IMR-90 (cell line): ENCODE results near the gene TRMT1. TPM values are rescaled to one million over a fixed set of nuclear protein-coding genes. Genes with fewer than 3 reads are reported as not detected.

Experiments
- ATAC-seq: fragments of 200-7000 bp; cut with Tn5 transposase; 2 replicates; pipeline ENCODE4 v1.9.1; 2020; ENCODE audit warnings: low read depth, mild to moderate bottlenecking, moderate library complexity
- BruUV-seq: library from RNA; stranded (reverse); fragments of 400-500 nt; replicated peaks from 2 replicates; lab custom pipeline; 2021; lab: Mats Ljungman, UMichigan
- CTCF ChIA-PET: fragments of 300-600 bp; formaldehyde crosslinking; extraction: SDS; loops from one replicate; lab custom pipeline; 2021; ENCODE audit warnings: antibody characterized with exemption; lab: Yijun Ruan, JAX
- POLR2A ChIA-PET: fragments of 300-600 bp; sonication (Branson Sonifier 250); formaldehyde crosslinking; loops from one replicate; lab custom pipeline; 2022; ENCODE audit warnings: antibody characterized with exemption; ENCODE audit not compliant: unreplicated experiment; lab: Charles Lee
- DNase-seq: peaks from one replicate; pipeline ENCODE4 v3.0.0; 2013
- H2AFZ ChIP-seq: replicated peaks from 2 replicates; pipeline ENCODE3; 2013; ENCODE audit warnings: low read length, mild to moderate bottlenecking; ENCODE audit not compliant: poor library complexity
- H2AK5ac ChIP-seq: 2 replicates; pipeline ENCODE4 v1.6.1; 2013; ENCODE audit warnings: low read depth, low read length, inconsistent platforms
- H2AK9ac ChIP-seq: replicated peaks from 2 replicates; pipeline ENCODE3; 2013; ENCODE audit warnings: mild to moderate bottlenecking, low read depth, low read length, moderate library complexity; ENCODE audit not compliant: poor library complexity
- H2BK120ac ChIP-seq: 2 replicates; pipeline ENCODE4 v1.6.1; 2013; ENCODE audit warnings: low read depth, low read length, inconsistent platforms
- H2BK15ac ChIP-seq: 3 replicates; pipeline ENCODE4 v1.6.1; 2013; ENCODE audit warnings: low read depth, low read length, inconsistent platforms
- H2BK20ac ChIP-seq: 2 replicates; pipeline ENCODE4 v1.6.1; 2013; ENCODE audit warnings: low read depth, mild to moderate bottlenecking, inconsistent platforms, low read length, moderate library complexity
- H2BK5ac ChIP-seq: 2 replicates; pipeline ENCODE4 v1.6.1; 2013; ENCODE audit warnings: mild to moderate bottlenecking, low read depth, low read length, inconsistent platforms; ENCODE audit not compliant: poor library complexity, severe bottlenecking
- H3K14ac ChIP-seq: replicated peaks from 2 replicates; pipeline ENCODE4 v1.6.1; 2013; ENCODE audit warnings: low read depth, low read length, inconsistent platforms
- H3K18ac ChIP-seq: 2 replicates; pipeline ENCODE4 v1.6.1; 2013; ENCODE audit warnings: low read depth, low read length, control low read depth
- H3K23ac ChIP-seq: 2 replicates; pipeline ENCODE4 v1.6.1; 2013; ENCODE audit warnings: low read depth, low read length, inconsistent platforms
- H3K27ac ChIP-seq: 2 replicates; pipeline ENCODE4 v1.5.1; 2013; ENCODE audit warnings: mild to moderate bottlenecking, control low read depth, low read length; ENCODE audit not compliant: insufficient read depth
- H3K27me3 ChIP-seq: 2 replicates; pipeline ENCODE4 v1.6.1; 2013; ENCODE audit warnings: low read length; ENCODE audit not compliant: control insufficient read depth, insufficient read depth
- H3K36me3 ChIP-seq: 2 replicates; pipeline ENCODE4 v1.6.1; 2013; ENCODE audit warnings: low read length, mixed read lengths; ENCODE audit not compliant: control insufficient read depth, insufficient read depth
- H3K4ac ChIP-seq: 2 replicates; pipeline ENCODE4 v1.6.1; 2013; ENCODE audit warnings: low read depth, low read length, inconsistent platforms
- H3K4me1 ChIP-seq: 2 replicates; pipeline ENCODE4 v1.6.1; 2013; ENCODE audit warnings: low read length, mixed read lengths; ENCODE audit not compliant: control insufficient read depth, insufficient read depth
- H3K4me2 ChIP-seq: 2 replicates; pipeline ENCODE4 v1.6.1; 2013; ENCODE audit warnings: low read depth, mild to moderate bottlenecking, control low read depth, low read length, moderate library complexity
- H3K4me3 ChIP-seq: 2 replicates; pipeline ENCODE4 v1.5.1; 2013; ENCODE audit warnings: low read depth, mild to moderate bottlenecking, control low read depth, low read length, moderate library complexity; ENCODE audit not compliant: insufficient read depth
- H3K56ac ChIP-seq: 2 replicates; pipeline ENCODE4 v1.6.1; 2013; ENCODE audit warnings: low read length, inconsistent platforms; ENCODE audit not compliant: insufficient read depth; ENCODE audit errors: extremely low read depth
- H3K79me1 ChIP-seq, 2 experiments: 2 replicates each; pipeline ENCODE4 v1.6.1; 2013; ENCODE audit warnings: low read length in 2 of 2, inconsistent platforms in 1 of 2, low read depth in 1 of 2
- H3K9ac ChIP-seq: 2 replicates; pipeline ENCODE4 v1.6.1; 2013; ENCODE audit warnings: low read depth, low read length, control low read depth
- H3K9me1 ChIP-seq: 2 replicates; pipeline ENCODE4 v1.6.1; 2013; ENCODE audit warnings: low read length, inconsistent platforms; ENCODE audit not compliant: insufficient read depth
- H3K9me3 ChIP-seq: 2 replicates; pipeline ENCODE4 v1.6.1; 2013; ENCODE audit warnings: low read length; ENCODE audit not compliant: control insufficient read depth, insufficient read depth
- H4K20me1 ChIP-seq: 2 replicates; pipeline ENCODE4 v1.6.1; 2013; ENCODE audit warnings: low read length, inconsistent platforms; ENCODE audit not compliant: insufficient read depth
- H4K5ac ChIP-seq: 2 replicates; pipeline ENCODE4 v1.6.1; 2013; ENCODE audit warnings: mild to moderate bottlenecking, low read depth, low read length, control low read depth
- H4K8ac ChIP-seq, 2 experiments: 2 replicates each; pipeline ENCODE4 v1.6.1; 2013; ENCODE audit warnings: low read depth in 2 of 2, low read length in 2 of 2, control low read depth in 1 of 2, inconsistent platforms in 1 of 2
- H4K91ac ChIP-seq: 2 replicates; pipeline ENCODE4 v1.6.1; 2013; ENCODE audit warnings: low read depth, low read length, inconsistent platforms; ENCODE audit not compliant: insufficient read depth
- BHLHE40 ChIP-seq: fragments of 150-350 bp; IDR thresholded peaks from 2 replicates; pipeline ENCODE4 v1.6.1; 2016; ENCODE audit warnings: mild to moderate bottlenecking, low read depth, low read length
- CEBPB ChIP-seq: IDR thresholded peaks from 2 replicates; pipeline ENCODE4 v1.6.1; 2012; ENCODE audit warnings: low read depth, low read length, improper control_type of control experiment
- CHD1 ChIP-seq: IDR thresholded peaks from 2 replicates; pipeline ENCODE4 v1.6.1; 2012; ENCODE audit warnings: low read depth, low read length, improper control_type of control experiment
- CTCF ChIP-seq: conservative IDR thresholded peaks from 2 replicates; pipeline ENCODE4 v1.5.1; 2012; ENCODE audit warnings: mild to moderate bottlenecking, low read depth, low read length, improper control_type of control experiment
- ELK1 ChIP-seq: fragments of 150-350 bp; IDR thresholded peaks from 2 replicates; pipeline ENCODE4 v1.6.1; 2016; ENCODE audit warnings: low read depth, mild to moderate bottlenecking, low read length, moderate library complexity, borderline replicate concordance
- FOS ChIP-seq: fragments of 150-350 bp; IDR thresholded peaks from 2 replicates; pipeline ENCODE4 v1.6.1; 2016; ENCODE audit warnings: low read depth, low read length
- MAFK ChIP-seq: IDR thresholded peaks from 2 replicates; pipeline ENCODE4 v1.6.1; 2012; ENCODE audit warnings: low read depth, low read length, improper control_type of control experiment
- MAZ ChIP-seq: IDR thresholded peaks from 2 replicates; pipeline ENCODE4 v1.6.1; 2012; ENCODE audit warnings: low read depth, mild to moderate bottlenecking, low read length, improper control_type of control experiment, moderate library complexity, borderline replicate concordance
- MXI1 ChIP-seq: IDR thresholded peaks from 2 replicates; pipeline ENCODE4 v1.6.1; 2012; ENCODE audit warnings: low read depth, mild to moderate bottlenecking, low read length, moderate library complexity, borderline replicate concordance
- NFE2L2 ChIP-seq: fragments of 150-350 bp; IDR thresholded peaks from 2 replicates; pipeline ENCODE4 v1.6.1; 2016; ENCODE audit warnings: low read depth, mild to moderate bottlenecking, low read length
- POLR2A ChIP-seq: IDR thresholded peaks from 2 replicates; pipeline ENCODE4 v1.6.1; 2012; ENCODE audit warnings: mild to moderate bottlenecking, low read depth, low read length
- RAD21 ChIP-seq: IDR thresholded peaks from 2 replicates; pipeline ENCODE4 v1.6.1; 2012; ENCODE audit warnings: low read length, improper control_type of control experiment
- RCOR1 ChIP-seq: IDR thresholded peaks from 2 replicates; pipeline ENCODE4 v1.6.1; 2012; ENCODE audit warnings: mild to moderate bottlenecking, low read length, improper control_type of control experiment; ENCODE audit not compliant: insufficient replicate concordance
- RFX5 ChIP-seq: IDR thresholded peaks from 2 replicates; pipeline ENCODE4 v1.8.0; 2012; ENCODE audit warnings: low read depth, mild to moderate bottlenecking, low read length, moderate library complexity
- SMC3 ChIP-seq: fragments of 150-350 bp; IDR thresholded peaks from 2 replicates; pipeline ENCODE4 v1.6.1; 2016; ENCODE audit warnings: low read depth, mild to moderate bottlenecking, antibody characterized with exemption, low read length, moderate library complexity
- USF2 ChIP-seq: fragments of 150-350 bp; IDR thresholded peaks from 2 replicates; pipeline ENCODE4 v1.6.1; 2017; ENCODE audit warnings: mild to moderate bottlenecking, antibody characterized with exemption, low read length, low read depth
- WGBS, 2 experiments: methylation state at CpG; one replicate each; pipeline versions ENCODE4 v1.1.5 to v1.1.7; 2013; ENCODE audit warnings: missing lambda C conversion rate in 2 of 2; ENCODE audit not compliant: insufficient read length in 1 of 2; ENCODE audit errors: extremely low coverage in 2 of 2; 5-methylcytosine and 5-hydroxymethylcytosine counted together
- dilution Hi-C: fragments of 300-500 bp; cut with HindIII; formaldehyde crosslinking; loops from one replicate; pipeline ENCODE4 v1.14.3; 2018; ENCODE audit warnings: low sequenced_read_pairs; ENCODE audit not compliant: unreplicated experiment
- in situ Hi-C: fragments of 300-500 bp; cut with MboI; formaldehyde crosslinking; loops from 3 replicates; pipeline ENCODE4 v1.14.3; 2019; ENCODE audit warnings: low sequenced_read_pairs, inconsistent platforms, mixed read lengths
- intact Hi-C: fragments of 100-400 bp; cut with micrococcal nuclease; formaldehyde crosslinking; loops from 2 replicates; pipeline ENCODE4 v1.10.0; 2022
- polyA plus RNA-seq, 3 experiments: library from polyadenylated mRNA; depleted of rRNA; stranded (reverse); fragments of >200 nt; gene quantifications; 2 replicates each; pipeline ENCODE4 v1.2.3, GENCODE V29; 2012; ENCODE audit warnings: low replicate concordance in 1 of 3
- total RNA-seq: library from RNA; depleted of rRNA; stranded (reverse); fragments of >200 nt; gene quantifications from 2 replicates; pipeline ENCODE4 v1.2.3, GENCODE V29; 2012

TRMT1 gene
- total and polyA plus RNA-seq, 2 of the 4 experiments (the other 2 are of a cell fraction), result 28.3 to 56.0 TPM

GRCh38 chr19:13110099-13110610, 6.4 kb downstream of the TRMT1 start:
- dilution Hi-C loops, result no loop called here
- DNase-seq, result no peak
- 100% methylated on average over 2 of the region's 15 CpGs; no CpG with 5 or more reads in 1 of the 2 experiments for WGBS, 2 experiments
- Histone ChIP-seq H2BK120ac (no peak overlapping the region), H3K23ac (no peak overlapping the region), H3K9me1 (no peaks in the 10 kb centered on the region), H2BK5ac (no peak overlapping the region), H4K20me1 (no peaks in the 10 kb centered on the region), H3K36me3 (peaks cover 23% of the 10 kb centered on the region), H3K56ac (no peak overlapping the region), H3K4me1 (no peaks in the 10 kb centered on the region), H4K5ac (no peak overlapping the region), H3K4me3 (no peak overlapping the region), H4K91ac (no peak overlapping the region), H3K14ac (no peak overlapping the region), H3K79me1 (peaks cover 0 to 12% of the 10 kb centered on the region in 2 experiments; a peak in 2 of 4 replicates), H3K27me3 (no peaks in the 10 kb centered on the region), H4K8ac (no peak overlapping the region), H2BK20ac (no peak overlapping the region), H3K9me3 (no peaks in the 10 kb centered on the region), H2AK5ac (no peak overlapping the region), H3K4me2 (no peak overlapping the region), H3K27ac (no peak overlapping the region), H2AK9ac (no peak overlapping the region), H3K9ac (no peak overlapping the region), H2AFZ (no peak overlapping the region), H2BK15ac (no peak overlapping the region), H3K18ac (no peak overlapping the region), H3K4ac (no peak overlapping the region)
- no TSS peak for BruUV-seq
- no peak for TF ChIP-seq SMC3
- no peak for TF ChIP-seq CTCF
- TF ChIP-seq RCOR1, result no peak
- TF ChIP-seq CHD1, result no peak
- TF ChIP-seq BHLHE40, result no peak
- TF ChIP-seq CEBPB, result no peak
- TF ChIP-seq FOS, result no peak
- no peak for TF ChIP-seq RAD21
- no peak for TF ChIP-seq MAFK
- no peak for TF ChIP-seq POLR2A
- TF ChIP-seq ELK1, result no peak
- TF ChIP-seq RFX5, result no peak
- no peak for TF ChIP-seq NFE2L2
- TF ChIP-seq MXI1, result no peak
- TF ChIP-seq MAZ, result no peak
- no peak for TF ChIP-seq USF2
- intact Hi-C loops, result no loop called here
- POLR2A ChIA-PET, result no interaction called here
- CTCF ChIA-PET, result no interaction called here
- ATAC-seq, result no peak
- in situ Hi-C loops, result no loop called here
